ENCODE data around the gene FAM20A. TPM values are rescaled to one million over a fixed set of nuclear protein-coding genes. Genes with fewer than 3 reads are reported as not detected.

FAM20A gene
- total and polyA plus RNA-seq, 2 of the 8 experiments (the other 6 are each of a cell fraction or from before 2014, with no cell fraction given) = 3.6 to 11.9 TPM

GRCh38 chr17:68495081-68495480 lies 106.1 kb downstream of the FAM20A start:
- no peak overlapping the region for H3K56ac ChIP-seq (replicated peaks; ENCODE audit: insufficient read length, low read depth, low read length)
- no peak overlapping the region for H3K4ac ChIP-seq (replicated peaks; ENCODE audit: insufficient read length, low read depth, low read length)
- no peak overlapping the region for H2BK5ac ChIP-seq (ENCODE audit: low read depth, low read length)
- no peaks in the 10 kb centered on the region for H3K36me3 ChIP-seq (ENCODE audit: control insufficient read depth in 2 of 4, insufficient read depth in 4 of 4, low read length in 3 of 4)
- DNase-seq (ENCODE audit: low read depth in 1 of 2, low spot score in 2 of 2) = no peak
- no peak overlapping the region for H4K8ac ChIP-seq (ENCODE audit: extremely low read depth, insufficient read depth, low read length)
- no peak overlapping the region for H3K18ac ChIP-seq (ENCODE audit: extremely low read depth, low read length)
- no peaks in the 10 kb centered on the region for H3K23me2 ChIP-seq (ENCODE audit: low read depth, low read length)
- no peak overlapping the region for H3K4me3 ChIP-seq (ENCODE audit: extremely low read depth in 1 of 4, insufficient read depth in 2 of 4, low read depth in 3 of 4, low read length in 4 of 4)
- H3K27ac ChIP-seq (ENCODE audit: low read depth, low read length) = no peak overlapping the region
- H4K91ac ChIP-seq (replicated peaks; ENCODE audit: insufficient read length, low read length) = no peak overlapping the region
- H2BK20ac ChIP-seq (ENCODE audit: low read length) = no peak overlapping the region
- no peak overlapping the region for H2AFZ ChIP-seq (ENCODE audit: low read length)
- H4K5ac ChIP-seq (ENCODE audit: insufficient read length, low read depth, low read length) = no peak overlapping the region
- no peak overlapping the region for H3K9ac ChIP-seq (replicated peaks in 1 of 4; ENCODE audit: extremely low read depth in 1 of 4, low read depth in 3 of 4, low read length in 3 of 4)
- H3K79me2 ChIP-seq (ENCODE audit: control insufficient read depth in 1 of 2, insufficient read depth in 2 of 2, low read length in 2 of 2) = no peaks in the 10 kb centered on the region
- H2BK12ac ChIP-seq (ENCODE audit: low read depth, low read length) = no peak overlapping the region
- H3K79me1 ChIP-seq (ENCODE audit: low read depth, low read length) = no peaks in the 10 kb centered on the region
- no peak overlapping the region for H2BK120ac ChIP-seq (replicated peaks; ENCODE audit: low read depth, low read length)
- H4K20me1 ChIP-seq (replicated peaks in 1 of 2; ENCODE audit: control insufficient read depth in 1 of 2, insufficient read depth in 2 of 2, low read length in 2 of 2) = no peaks in the 10 kb centered on the region
- no peaks in the 10 kb centered on the region for H3K4me1 ChIP-seq (replicated peaks in 1 of 4; ENCODE audit: control insufficient read depth in 3 of 4, insufficient read depth in 4 of 4, low read length in 3 of 4)
- ChIA-PET POLR2A (ENCODE audit: partially characterized antibody) (interaction anchor here (0.9 kb wide), 1 partner anchor 9 kb away, joined by 3 read pairs; no protein-coding TSS in a partner anchor), CTCF (ENCODE audit: partially characterized antibody) (interaction anchor here (1.0 to 1.4 kb wide), 2 partner anchors 10 to 13 kb away, joined by 3 to 4 read pairs; no protein-coding TSS in a partner anchor)
- 90% methylated on average over 4 of the region's 4 CpGs; no CpG with 5 or more reads in 1 of the 2 experiments for WGBS, 2 experiments (ENCODE audit: extremely low coverage in 1 of 2, insufficient coverage in 1 of 2, insufficient read length in 1 of 2, insufficient replicate concordance in 2 of 2, low coverage in 1 of 2, low lambda C conversion rate in 2 of 2, missing lambda C conversion rate in 1 of 2)
- H3K27me3 ChIP-seq (replicated peaks in 1 of 4; ENCODE audit: control insufficient read depth in 3 of 4, extremely low read depth in 1 of 4, insufficient read depth in 3 of 4, low read length in 3 of 4) = no peaks in the 10 kb centered on the region
- no peak overlapping the region for H3K23ac ChIP-seq (ENCODE audit: insufficient read length)
- peaks cover 0 to 5% of the 10 kb centered on the region in 2 experiments; a peak in 1 of 4 replicates for H3K9me3 ChIP-seq (ENCODE audit: insufficient read depth in 2 of 2, low read depth in 1 of 2, low read length in 1 of 2)
- no peak overlapping the region for H2AK5ac ChIP-seq (ENCODE audit: low read depth, low read length)
- H2BK15ac ChIP-seq (ENCODE audit: low read length) = no peak overlapping the region
- no peak for FAIRE-seq
- no peak overlapping the region for H3K14ac ChIP-seq (ENCODE audit: insufficient read length)
- H3K4me2 ChIP-seq (ENCODE audit: insufficient read depth in 1 of 2, low read depth in 2 of 2, low read length in 2 of 2) = no peak overlapping the region
- no peak for TF ChIP-seq CTCF (IDR thresholded peaks at IDR 0.05; ENCODE audit: control extremely low read depth in 1 of 3, insufficient read depth in 1 of 3, low read depth in 1 of 3, low read length in 3 of 3)
